Epidermal melanocyte (primary cell): Measurements from ENCODE around the gene ANO9.
"Not testable (repeated sequence)": the region's sequence is repeated elsewhere in the genome, so short reads cannot be mapped to it uniquely, and the experiment has no call there.

Experiments used
- DNase-seq: peaks from one replicate; pipeline ENCODE4 v3.0.0; 2011; ENCODE audit warnings: low spot score; ENCODE audit not compliant: insufficient read length

Gene ANO9

DNA sequence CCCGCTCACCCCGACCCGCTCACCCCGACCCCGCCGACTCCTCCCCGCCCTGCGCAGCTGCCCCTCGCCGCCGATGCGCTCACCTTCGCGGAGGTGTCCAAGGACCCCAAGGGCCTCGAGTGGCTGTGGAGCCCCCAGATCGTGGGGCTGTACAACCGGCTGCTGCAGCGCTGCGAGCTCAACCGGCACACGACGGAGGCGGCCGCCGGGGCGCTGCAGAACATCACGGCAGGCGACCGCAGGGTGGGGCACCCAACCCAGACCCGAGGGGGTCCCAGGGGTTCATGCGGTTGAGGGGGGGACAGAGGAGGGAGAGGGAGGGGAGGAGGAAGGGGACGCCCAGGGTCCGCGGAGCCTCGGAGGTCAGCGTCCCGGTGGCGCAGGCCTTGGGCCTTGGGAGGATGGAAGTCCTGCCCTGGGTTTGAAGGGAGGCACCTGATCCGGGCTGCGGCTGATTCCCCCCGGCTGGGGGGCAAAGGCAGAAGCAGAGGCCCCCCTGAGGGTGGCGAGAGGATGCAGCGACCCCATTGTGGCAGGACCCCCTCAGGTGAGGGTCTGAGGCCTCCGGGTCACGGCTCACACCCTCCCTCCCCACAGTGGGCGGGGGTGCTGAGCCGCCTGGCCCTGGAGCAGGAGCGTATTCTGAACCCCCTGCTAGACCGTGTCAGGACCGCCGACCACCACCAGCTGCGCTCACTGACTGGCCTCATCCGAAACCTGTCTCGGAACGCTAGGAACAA, 38.6 kb downstream of the ANO9 start:
- no peak for DNase-seq

DNA sequence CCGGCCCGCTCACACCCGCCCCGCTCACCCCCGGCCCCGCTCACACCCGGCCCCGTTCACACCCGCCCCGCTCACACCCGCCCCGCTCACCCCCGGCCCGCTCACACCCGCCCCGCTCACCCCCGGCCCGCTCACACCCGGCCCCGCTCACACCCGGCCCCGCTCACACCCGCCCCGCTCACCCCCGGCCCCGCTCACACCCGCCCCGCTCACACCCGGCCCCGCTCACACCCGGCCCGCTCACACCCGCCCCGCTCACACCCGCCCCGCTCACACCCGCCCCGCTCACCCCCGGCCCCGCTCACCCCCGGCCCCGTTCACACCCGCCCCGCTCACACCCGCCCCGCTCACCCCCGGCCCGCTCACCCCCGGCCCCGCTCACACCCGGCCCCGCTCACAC, 40.6 kb downstream of the ANO9 start:
- not testable (repeated sequence) for DNase-seq

DNA sequence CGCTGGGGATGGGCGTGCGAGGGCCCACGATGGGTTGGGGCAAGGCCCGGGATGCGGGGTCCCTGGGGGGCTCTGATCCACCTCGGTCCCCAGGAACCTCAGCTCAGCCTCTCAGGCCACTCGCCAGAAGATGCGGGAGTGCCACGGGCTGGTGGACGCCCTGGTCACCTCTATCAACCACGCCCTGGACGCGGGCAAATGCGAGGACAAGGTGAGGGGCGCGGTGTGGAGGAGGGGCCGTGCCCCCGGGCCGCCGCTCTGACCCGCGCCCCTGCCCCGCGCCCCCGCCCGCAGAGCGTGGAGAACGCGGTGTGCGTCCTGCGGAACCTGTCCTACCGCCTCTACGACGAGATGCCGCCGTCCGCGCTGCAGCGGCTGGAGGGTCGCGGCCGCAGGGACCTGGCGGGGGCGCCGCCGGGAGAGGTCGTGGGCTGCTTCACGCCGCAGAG, 41.5 kb downstream of the ANO9 start:
- DNase-seq, result no peak

DNA sequence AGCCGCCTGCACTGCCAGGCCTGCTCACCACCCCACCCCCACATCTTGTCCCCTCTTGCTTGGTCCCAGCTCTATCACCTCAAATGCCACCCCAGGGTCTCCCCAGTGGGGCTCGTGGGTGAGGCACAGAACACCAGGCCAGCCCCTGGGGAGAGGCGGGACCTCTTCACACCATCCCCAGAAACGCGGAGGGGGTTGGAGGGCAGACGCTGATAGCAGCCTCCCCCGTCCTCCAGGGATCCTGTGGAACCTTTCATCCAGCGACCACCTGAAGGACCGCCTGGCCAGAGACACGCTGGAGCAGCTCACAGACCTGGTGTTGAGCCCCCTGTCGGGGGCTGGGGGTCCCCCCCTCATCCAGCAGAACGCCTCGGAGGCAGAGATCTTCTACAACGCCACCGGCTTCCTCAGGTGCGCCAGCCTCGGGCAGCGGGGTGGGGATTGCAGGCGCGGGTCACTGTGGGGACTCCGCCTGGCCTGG, 42.0 kb downstream of the ANO9 start:
- DNase-seq, result no peak

DNA sequence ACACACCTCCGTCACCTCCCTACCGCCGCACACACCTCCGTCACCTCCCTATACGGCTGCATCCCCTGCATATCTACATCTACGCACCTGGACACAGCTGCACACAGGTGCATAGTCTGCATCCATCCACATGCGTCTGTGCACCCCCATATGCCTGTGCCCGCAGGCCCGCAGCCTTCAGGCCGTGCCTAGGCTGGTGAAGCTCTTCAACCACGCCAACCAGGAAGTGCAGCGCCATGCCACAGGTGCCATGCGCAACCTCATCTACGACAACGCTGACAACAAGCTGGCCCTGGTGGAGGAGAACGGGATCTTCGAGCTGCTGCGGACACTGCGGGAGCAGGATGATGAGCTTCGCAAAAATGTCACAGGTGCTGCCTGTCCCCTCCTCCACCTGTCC, 43.0 kb downstream of the ANO9 start:
- no peak for DNase-seq

DNA sequence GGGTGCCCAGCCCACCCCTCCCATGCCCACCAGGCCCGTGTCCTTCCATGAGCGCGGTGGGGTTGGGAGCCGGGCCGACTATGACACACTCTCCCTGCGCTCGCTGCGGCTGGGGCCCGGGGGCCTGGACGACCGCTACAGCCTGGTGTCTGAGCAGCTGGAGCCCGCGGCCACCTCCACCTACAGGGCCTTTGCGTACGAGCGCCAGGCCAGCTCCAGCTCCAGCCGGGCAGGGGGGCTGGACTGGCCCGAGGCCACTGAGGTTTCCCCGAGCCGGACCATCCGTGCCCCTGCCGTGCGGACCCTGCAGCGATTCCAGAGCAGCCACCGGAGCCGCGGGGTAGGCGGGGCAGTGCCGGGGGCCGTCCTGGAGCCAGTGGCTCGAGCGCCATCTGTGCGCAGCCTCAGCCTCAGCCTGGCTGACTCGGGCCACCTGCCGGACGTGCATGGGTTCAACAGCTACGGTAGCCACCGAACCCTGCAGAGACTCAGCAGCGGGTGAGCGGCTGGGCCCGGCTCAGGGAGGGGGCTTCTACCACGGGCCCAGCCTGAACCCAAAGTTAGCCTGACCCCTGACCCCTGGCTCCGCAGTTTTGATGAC, 44.8 kb downstream of the ANO9 start:
- DNase-seq, result no peak

DNA sequence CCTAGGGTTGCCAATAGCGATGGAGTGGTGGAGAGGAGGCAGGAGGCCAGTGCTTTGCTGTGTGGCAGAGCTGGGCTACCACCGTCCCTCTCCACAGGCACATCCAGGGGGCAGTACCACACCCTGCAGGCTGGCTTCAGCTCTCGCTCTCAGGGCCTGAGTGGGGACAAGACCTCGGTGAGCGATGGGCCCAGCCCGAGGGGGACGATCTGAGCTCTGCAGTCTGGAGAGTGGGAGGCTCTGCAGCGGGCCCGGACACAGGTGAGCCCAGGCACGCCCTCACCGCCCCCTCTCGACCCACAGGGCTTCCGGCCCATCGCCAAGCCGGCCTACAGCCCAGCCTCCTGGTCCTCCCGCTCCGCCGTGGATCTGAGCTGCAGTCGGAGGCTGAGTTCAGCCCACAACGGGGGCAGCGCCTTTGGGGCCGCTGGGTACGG, 45.3 kb downstream of the ANO9 start:
- DNase-seq, result no peak

DNA sequence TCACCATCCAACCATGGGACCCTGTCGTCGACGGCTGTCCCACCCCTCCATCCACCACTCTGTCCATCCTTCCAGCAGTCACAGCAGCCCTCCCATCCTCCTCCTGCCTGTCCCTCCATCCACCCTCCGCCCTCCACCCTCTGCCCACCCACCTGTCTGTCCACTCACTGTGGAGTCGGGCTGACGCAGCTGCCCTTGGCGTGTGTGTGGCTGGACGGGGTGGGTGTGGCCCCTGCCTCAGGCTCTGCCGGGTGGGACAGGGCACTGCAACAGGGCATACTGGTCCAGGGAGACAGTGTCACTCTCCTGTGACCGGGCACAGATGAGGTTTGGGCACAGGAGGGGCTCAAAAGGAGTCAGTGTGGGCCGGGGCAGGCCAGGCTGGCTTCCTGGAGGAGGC, 45.9 kb downstream of the ANO9 start:
- no peak for DNase-seq

DNA sequence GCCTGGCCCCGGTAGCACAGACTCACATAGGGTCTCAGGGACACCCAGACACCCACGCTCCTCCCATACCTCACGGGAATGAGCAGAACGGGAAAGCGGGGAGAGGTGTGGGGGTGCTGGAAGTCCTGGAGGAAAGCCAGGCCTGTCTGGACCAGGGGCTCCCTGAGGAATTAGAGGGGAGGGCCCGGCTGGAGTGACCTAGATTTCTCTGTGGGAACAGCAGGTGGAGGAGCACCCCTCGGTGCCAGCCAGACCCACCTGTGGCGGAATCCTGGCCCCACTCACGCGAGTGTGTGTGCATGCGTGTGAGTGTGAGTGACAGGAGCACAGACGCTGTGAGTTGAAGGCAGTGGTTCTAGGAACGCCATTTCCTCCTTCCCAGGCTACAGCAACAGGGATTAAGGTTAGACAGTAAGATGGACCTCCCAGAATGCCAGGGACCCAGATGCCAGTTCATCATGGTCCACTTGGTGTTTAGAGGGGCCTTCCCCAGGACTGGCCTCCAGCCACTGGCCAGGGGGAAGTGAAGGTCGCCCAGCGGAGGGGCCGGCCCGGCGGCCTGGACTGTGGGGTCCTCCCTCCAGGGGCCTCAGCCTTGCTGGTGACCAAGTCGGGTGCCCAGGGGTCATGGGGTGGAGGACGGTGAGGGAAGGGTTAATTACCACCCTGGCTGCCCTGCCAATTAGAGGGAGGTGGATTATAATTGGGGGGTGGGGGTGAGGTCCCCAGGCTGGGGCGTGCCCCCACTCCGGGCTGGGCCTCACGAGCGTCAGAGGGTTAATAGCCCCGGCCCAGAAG, 46.8 kb downstream of the ANO9 start:
- DNase-seq, result no peak

DNA sequence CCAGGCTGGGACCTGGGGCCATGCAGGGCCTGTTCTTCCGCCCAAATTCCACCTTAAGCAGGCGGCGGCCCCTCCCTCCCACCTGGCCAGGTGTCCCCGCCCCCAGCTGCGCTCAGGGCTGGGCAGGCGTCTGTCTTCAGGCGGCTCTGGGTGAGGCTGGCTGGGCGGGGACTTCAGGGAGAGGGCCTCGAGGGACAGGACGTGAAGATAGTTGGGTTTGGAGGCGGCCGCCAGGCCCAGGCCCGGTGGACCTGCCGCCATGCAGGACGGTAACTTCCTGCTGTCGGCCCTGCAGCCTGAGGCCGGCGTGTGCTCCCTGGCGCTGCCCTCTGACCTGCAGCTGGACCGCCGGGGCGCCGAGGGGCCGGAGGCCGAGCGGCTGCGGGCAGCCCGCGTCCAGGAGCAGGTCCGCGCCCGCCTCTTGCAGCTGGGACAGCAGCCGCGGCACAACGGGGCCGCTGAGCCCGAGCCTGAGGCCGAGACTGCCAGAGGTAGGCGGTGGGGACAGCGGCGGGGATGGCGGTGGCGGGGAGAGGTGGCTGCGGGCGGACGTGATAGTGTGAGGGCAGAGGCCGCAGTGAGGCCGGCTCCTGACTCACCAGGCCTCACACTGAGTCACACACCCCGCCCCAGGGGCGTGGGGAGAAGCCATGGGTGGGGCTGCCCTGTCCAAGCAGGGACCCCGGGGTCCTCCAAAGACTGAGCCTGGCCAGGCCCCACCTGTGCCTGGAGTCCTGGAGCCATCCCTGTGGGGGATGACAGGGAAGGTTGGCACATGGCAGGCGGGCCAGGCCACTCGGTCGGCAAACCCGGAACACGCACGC, 47.6 kb downstream of the ANO9 start, which contains the start of gene PKP3:
Gene PKP3 (plus strand): TSS at position 176 of the 824 bp plus-strand sequence. CDS start 84 bp downstream, at position 260.
- no peak for DNase-seq

DNA sequence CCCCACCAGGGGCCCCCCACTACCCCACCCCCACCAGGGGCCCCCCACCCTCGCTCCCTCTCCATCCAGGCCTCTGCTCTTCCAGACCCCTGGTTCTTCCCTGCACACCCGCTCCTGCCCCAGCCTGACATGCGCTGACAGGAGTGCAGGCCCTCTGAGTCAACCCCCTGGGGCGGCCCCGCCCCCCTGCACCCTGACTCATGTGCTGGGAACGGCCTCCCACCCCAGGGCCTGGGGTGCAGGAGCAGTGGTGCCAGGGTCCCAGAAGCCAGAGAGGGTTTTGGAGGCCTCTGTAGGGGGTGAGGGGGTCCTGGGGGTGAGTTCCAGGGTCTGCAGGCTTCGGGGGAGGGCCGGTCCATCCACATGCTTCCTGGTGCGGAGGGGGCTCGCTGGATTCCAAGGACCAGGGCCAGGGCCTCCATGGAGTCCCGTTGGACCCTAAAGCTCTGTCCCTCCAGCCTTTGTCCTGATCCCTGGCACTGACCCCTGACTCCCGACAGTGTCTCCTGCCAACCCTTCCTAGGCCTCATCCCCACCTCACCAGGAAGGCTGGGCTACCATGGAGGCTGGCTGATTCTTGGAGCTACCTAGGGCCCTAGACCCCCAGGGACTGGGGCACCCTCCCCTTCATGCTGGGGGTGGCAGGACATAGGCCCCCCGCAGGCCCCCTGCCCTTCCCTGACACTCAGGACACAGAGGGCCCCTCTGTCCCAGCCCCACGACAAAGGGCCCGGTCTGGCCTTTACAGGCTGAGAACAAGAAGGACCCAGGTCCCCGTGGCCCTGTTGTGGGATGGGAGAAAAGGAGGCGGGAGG, 48.4 kb downstream of the ANO9 start:
- peak; percentile 95 for DNase-seq

DNA sequence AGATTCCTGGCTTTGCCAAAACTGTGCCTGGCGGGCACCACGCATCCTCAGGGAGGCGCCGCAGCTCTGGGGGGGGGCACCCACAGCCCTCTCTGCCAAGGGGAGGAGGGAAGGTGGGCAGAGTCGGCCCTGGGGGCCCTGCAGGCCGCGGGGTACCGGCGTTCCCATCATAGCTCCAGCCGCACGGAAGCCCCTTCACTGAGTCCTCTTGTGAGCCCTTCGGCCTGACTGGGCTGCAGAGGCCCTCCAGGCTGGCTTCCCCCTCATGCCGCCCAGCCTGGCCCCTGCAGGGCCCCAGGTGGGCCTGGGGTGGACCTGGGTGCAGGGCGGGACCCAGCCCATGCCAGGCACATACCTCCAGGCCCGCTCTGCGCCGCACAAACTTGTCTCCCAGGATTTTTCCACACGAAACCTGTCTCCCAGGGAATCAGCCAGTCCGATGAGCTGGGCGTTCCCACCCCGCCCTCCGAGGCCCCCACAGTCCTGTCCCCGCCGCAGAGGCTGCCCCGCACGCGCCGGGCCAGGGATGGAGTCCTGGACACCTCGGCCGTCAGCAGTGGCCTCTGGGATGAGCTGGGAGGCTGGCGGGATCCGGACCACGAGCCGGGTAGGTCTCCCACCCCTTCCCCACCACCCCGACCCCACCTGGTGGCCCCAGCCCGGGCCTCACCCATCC, 49.6 kb downstream of the ANO9 start:
- no peak for DNase-seq

DNA sequence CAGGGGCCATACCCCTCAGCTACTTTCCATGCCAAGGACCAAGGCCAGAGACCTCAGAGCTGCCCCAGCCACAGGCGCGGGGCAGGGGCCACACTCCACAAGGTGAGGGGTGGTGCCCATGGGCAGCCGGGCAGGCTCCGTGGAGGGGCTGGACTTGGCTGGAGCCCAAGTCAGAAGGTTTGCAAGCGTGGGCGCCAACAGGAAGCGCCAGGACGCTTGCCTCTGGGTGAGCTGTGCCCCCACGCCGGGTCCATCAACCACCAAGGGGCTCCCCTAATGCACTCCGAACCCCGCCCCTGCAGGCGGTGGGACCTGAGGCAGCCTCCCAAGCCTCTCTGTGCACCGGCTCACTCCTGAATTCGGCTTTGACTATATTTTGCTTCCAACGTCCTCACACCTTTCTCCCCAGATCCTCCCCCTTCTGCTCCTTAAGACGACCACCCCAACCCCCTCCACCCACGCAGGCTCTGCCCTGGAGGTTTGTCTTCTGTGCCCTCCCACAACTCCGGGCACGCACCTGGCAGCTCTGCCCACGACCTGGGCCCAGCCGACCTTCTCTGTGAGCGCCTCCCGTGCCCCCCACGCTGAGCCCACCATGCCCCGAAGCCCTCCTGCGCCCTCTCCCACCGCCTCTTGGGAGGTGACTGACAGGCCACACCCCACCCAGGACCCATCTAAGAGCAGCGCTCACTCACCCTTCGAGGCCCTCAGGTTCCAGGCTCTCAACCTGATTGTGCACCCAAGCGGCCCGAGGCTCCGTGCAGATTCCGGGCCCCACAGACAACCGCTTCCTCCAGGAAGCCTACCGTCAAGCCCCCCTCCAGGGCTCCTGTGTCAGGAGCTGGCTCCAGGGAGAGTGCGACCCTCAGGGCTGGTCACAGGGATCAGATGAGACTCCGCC, 50.4 kb downstream of the ANO9 start:
- DNase-seq, result no peak

DNA sequence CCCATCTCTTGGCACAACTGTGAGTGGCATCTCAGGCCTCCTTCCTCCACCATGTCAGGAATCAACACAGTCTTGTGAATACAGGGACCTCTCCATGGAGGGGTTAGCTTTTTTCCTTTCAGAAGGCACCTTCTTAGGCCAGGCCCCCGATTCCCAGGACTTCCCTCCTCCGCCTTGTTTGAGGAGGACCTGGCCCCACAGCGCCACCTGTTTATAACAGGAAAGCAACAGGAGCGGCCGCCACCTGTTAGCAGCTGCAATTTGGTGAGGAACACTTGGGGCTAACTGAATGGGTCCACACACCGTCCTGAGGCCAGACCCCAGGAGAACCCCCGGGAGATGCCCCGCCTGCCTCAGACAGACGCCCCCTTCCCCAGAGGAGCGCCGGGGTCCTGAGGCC, 51.6 kb downstream of the ANO9 start:
- no peak for DNase-seq

DNA sequence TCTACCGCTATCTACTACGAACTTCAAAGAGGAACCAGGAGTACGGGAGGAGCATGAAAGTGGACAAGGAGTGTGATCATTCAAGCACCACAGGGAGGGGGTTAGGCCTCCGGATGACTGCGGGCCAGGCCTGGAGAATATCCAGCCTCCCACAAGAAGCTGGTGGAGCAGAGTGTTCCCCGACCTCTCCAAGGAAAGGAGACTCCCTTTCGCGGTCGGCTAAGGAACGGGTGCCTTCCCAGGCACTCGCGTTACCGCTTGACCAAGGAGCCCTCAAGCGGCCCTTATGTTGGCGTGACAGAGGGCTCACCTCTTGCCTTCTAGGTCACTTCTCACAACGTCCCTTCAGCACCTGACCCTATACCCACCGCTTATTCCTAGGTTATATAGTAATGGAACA, 52.4 kb downstream of the ANO9 start:
- DNase-seq, result not testable (repeated sequence)

DNA sequence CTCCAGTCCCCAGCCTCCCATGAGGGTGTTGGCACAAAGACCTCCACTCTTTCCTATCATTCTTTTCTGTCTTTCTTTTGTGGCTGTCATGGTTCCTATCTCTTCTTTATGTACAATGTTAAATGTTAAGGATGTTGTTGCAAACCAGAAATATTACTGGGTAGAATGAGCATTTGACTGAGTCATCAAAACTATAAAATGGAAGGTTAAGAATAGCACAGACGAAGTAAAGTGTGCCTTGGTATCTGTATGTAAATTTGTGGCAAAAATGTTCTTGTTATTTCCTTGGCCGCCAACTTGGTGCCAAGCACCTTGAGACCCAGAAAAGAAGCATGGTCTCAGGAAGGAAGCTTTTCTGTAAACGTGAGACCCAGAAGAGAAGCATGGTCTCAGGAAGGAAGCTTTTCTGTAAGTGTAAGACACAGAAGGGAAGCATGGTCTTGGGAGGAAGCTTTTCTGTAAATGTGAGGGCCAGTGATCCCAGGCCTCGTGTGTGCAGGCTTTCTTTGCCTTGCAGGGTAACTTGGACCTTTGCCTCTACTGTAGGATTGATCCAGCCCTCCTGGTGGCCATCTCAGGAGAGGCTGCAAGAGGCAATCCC, 54.5 kb downstream of the ANO9 start:
- no peak for DNase-seq

DNA sequence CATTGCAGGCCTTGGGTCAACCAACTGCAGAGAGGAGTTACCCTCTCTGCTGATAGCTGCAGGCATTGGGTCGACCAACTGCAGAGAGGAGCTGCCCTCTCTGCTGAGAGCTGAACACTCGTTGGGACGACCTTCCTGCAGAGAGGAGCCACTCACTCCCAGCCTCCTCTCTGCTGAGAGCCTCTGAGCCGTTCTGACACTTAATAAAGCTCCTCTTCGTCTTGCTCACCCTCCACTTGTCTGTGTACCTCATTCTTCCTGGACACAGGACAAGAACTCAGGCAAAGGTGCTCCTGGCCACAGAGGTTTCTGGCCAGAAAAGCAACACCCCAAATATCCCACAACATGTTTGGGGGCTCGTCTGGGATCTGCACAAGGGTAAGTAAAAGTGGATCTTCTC, 55.3 kb downstream of the ANO9 start:
- no peak for DNase-seq

DNA sequence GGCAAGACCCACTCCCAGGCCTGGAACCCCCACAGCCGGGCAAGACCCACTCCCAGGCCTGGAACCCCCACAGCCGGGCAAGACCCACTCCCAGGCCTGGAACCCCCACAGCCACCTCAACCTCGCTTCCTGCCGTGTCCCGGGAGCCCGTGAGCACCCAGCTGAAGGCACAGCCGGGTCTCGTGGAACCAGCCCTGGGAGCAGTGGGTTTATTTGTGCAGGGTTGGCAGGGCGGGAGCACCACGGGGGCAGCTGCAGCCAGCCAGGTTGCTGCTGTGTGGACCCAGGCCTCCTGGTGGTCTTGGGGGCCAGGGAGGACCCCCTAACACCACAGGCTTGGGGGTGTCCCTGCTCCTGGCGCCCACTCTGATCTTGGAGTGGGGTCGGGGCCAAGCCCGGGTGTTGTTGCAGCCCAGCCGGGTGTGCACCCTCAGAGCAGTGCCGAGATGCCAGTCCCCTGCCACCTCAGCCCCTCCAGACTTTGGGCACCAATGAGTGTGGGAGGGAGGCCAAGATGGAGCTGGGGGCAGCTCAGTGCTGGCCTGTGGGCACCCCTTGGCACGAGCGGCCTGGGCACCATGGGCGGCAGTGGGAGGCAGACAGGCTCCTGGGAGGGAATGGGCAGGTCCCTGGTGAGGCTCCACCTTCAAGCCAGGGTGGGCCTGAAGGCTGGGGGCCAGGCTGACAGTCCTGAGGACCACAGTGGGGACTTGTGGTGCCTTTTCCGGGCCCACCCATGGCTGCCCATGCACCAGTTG, 56.0 kb downstream of the ANO9 start:
- no peak for DNase-seq
